ENCODE results near the gene MEGF9.

Gene MEGF9

GRCh38 chr9:120692901-120693699 lies 21.2 kb downstream of the MEGF9 start:
- no peak overlapping the region for H3K4me3 ChIP-seq
- no peak for DNase-seq
- TF ChIP-seq CTCF (IDR thresholded peaks at IDR 0.05): no peak
- H3K36me3 ChIP-seq: no peaks in the 10 kb centered on the region
- peak overlapping the region in 1 of 2 donors; percentile 18 for H3K27ac ChIP-seq
- peaks cover 0 to 51% (median 15%) of the 10 kb centered on the region in 4 donors for H3K4me1 ChIP-seq
- H3K9me3 ChIP-seq: no peaks in the 10 kb centered on the region
- H3K27me3 ChIP-seq: no peaks in the 10 kb centered on the region
- intact Hi-C loops (cut with DNase I; ENCODE audit: low total_unique reads): no loop called here

- peaks cover 0 to 51% (median 15%) of the 10 kb centered on the region in 4 donors for H3K4me1 ChIP-seq
- no peak overlapping the region for H3K4me3 ChIP-seq
- no peak for TF ChIP-seq CTCF (IDR thresholded peaks at IDR 0.05)
- no peak overlapping the region for H3K27ac ChIP-seq
- H3K36me3 ChIP-seq: no peaks in the 10 kb centered on the region
- intact Hi-C loops (cut with DNase I; ENCODE audit: low total_unique reads): no loop called here
- no peak for DNase-seq
- no peaks in the 10 kb centered on the region for H3K27me3 ChIP-seq
- H3K9me3 ChIP-seq: no peaks in the 10 kb centered on the region
Observed at GRCh38 chr9:120690372-120690771, 23.9 kb downstream of the MEGF9 start.

- intact Hi-C loops (cut with DNase I; ENCODE audit: low total_unique reads): no loop called here
- Histone ChIP-seq H3K9me3 (no peaks in the 10 kb centered on the region), H3K4me1 (peaks cover 0 to 53% (median 15%) of the 10 kb centered on the region in 4 donors), H3K27ac (no peak overlapping the region), H3K27me3 (no peaks in the 10 kb centered on the region), H3K36me3 (no peaks in the 10 kb centered on the region), H3K4me3 (no peak overlapping the region)
- no peak for DNase-seq
- no peak for TF ChIP-seq CTCF (IDR thresholded peaks at IDR 0.05)
Observed at GRCh38 chr9:120689860-120690259, 24.4 kb downstream of the MEGF9 start.

GRCh38 chr9:120688758-120689157 lies 25.5 kb downstream of the MEGF9 start:
- intact Hi-C loops (cut with DNase I; ENCODE audit: low total_unique reads): no loop called here
- Histone ChIP-seq H3K4me1 (peaks cover 0 to 56% (median 19%) of the 10 kb centered on the region in 4 donors), H3K27ac (no peak overlapping the region), H3K36me3 (no peaks in the 10 kb centered on the region), H3K27me3 (no peaks in the 10 kb centered on the region), H3K4me3 (no peak overlapping the region), H3K9me3 (no peaks in the 10 kb centered on the region)
- no peak for TF ChIP-seq CTCF (IDR thresholded peaks at IDR 0.05)
- DNase-seq: no peak

- H3K36me3 ChIP-seq: peaks cover 0 to 11% (median 0%) of the 10 kb centered on the region in 3 donors
- no peak for DNase-seq
- intact Hi-C loops (cut with DNase I; ENCODE audit: low total_unique reads): no loop called here
- H3K27me3 ChIP-seq: no peaks in the 10 kb centered on the region
- no peak overlapping the region for H3K27ac ChIP-seq
- no peak for TF ChIP-seq CTCF (IDR thresholded peaks at IDR 0.05)
- H3K4me1 ChIP-seq: peaks cover 0 to 13% (median 4%) of the 10 kb centered on the region in 4 donors
- no peak overlapping the region for H3K4me3 ChIP-seq
- H3K9me3 ChIP-seq: no peaks in the 10 kb centered on the region
Observed at GRCh38 chr9:120683150-120683549, 31.1 kb downstream of the MEGF9 start.

All from tibial artery (tissue), 4 donors.